SK-N-MC (cell line): ENCODE measurements around the gene DYNC1LI1.

Experiments
- DNase-seq: peaks from one replicate; pipeline ENCODE4 v3.0.0-alpha.2; 2011; ENCODE audit warnings: low read depth, low spot score
- H3K27ac ChIP-seq: fragments of 200-600 bp; sonication (generic); 2 replicates; pipeline ENCODE4 v1.5.1; 2016; ENCODE audit warnings: mixed run types
- H3K36me3 ChIP-seq: fragments of 200-600 bp; sonication (generic); 2 replicates; pipeline ENCODE4 v1.6.1; 2017; ENCODE audit warnings: antibody characterized with exemption, low read length, mixed read lengths; ENCODE audit not compliant: insufficient read depth
- H3K4me3 ChIP-seq: fragments of 200-600 bp; sonication (generic); 2 replicates; pipeline ENCODE4 v1.5.1; 2016
- H3K9ac ChIP-seq: fragments of 200-600 bp; sonication (generic); 2 replicates; pipeline ENCODE4 v1.8.0; 2017; ENCODE audit warnings: mixed run types, mixed read lengths; ENCODE audit not compliant: insufficient read length
- H3K9me3 ChIP-seq: fragments of 200-600 bp; sonication (generic); 2 replicates; pipeline ENCODE4 v1.6.1; 2017; ENCODE audit warnings: low read depth, mild to moderate bottlenecking, antibody characterized with exemption, low read length, moderate library complexity, mixed read lengths
- EZH2 ChIP-seq: fragments of 200-600 bp; sonication (generic); IDR thresholded peaks from one replicate; pipeline ENCODE4 v1.6.1; 2017; ENCODE audit warnings: antibody characterized with exemption
- FOXP2 ChIP-seq: optimal IDR thresholded peaks from 2 replicates; pipeline ENCODE3; 2011; ENCODE audit warnings: mild to moderate bottlenecking, moderate library complexity; ENCODE audit not compliant: insufficient read depth; ENCODE audit errors: extremely low read length, control extremely low read depth
- POLR2AphosphoS5 ChIP-seq: IDR thresholded peaks from 2 replicates; pipeline ENCODE4 v1.6.1; 2012; ENCODE audit warnings: mild to moderate bottlenecking, low read depth, low read length, borderline replicate concordance

The DYNC1LI1 gene

DNA sequence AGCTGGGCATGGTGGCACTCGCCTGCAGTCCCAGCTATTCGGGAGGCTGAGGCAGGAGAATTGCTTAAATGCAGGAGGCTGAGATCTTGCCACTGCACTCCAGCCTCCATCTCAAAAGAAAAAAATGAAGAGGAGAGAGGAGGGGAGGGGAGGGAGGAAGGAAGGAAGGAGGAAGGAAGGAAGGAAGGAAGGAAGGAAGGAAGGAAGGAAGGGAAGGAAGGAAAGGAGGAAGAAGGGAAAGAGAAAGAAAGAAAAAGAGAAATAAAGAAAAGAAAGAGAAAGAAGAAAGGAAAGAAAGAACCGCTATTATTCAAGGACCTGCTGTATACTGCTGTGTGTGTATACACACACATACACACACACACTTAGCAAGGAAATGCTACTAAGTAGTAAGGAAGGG is 35.6 kb upstream of the DYNC1LI1 start:
- no peaks in the 10 kb centered on the region for H3K9me3 ChIP-seq
- TF ChIP-seq EZH2 (no peak), POLR2AphosphoS5 (no peak), FOXP2 (no peak)
- no peaks in the 10 kb centered on the region for H3K36me3 ChIP-seq
- no peak for DNase-seq
- H3K27ac ChIP-seq = no peak overlapping the region
- no peak overlapping the region for H3K9ac ChIP-seq
- no peak overlapping the region for H3K4me3 ChIP-seq

DNA sequence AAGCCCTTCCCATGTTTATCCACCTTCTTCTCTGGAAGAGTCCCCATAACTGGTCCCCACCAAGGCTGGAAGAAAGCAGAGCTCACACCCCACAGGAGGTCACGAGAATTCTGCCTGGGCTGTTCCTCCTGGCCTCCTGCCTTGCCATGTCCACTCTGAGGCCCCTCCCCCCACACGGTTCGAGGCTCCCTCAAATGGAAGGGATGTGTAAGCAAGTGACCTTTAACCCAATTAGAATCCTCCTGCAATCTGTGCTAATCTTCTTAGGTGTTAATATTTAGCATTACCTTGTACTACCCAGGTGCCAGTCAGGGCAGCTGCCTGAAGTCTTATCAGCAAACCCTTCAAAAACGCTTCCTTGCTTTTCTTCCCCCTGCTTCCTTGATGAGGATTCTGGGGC is 32.4 kb upstream of the DYNC1LI1 start:
- Histone ChIP-seq H3K27ac (no peak overlapping the region), H3K9ac (no peak overlapping the region), H3K9me3 (no peaks in the 10 kb centered on the region), H3K36me3 (no peaks in the 10 kb centered on the region), H3K4me3 (no peak overlapping the region)
- no peak for TF ChIP-seq EZH2
- TF ChIP-seq POLR2AphosphoS5 = no peak
- TF ChIP-seq FOXP2 = no peak
- no peak for DNase-seq

DNA sequence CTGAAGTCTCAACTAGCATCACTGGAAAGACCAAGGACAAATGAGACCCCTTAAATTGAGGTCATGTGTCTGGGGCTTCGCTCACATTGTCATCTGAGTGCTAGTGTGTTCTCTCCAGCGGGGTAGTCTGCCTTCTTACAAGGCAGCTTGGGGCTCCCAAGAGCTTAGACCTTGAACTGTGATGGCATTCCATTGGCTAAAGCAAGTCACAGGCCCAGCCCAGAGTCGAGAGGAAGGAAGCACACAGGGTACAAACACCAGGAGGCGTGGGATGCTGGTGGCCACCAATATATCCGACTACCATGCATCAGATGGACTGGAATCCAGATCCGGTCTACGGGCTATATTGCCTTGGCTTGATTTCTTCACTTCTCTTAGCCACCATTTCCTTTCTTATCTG is 31.5 kb upstream of the DYNC1LI1 start:
- no peak overlapping the region for H3K27ac ChIP-seq
- no peaks in the 10 kb centered on the region for H3K9me3 ChIP-seq
- no peak for DNase-seq
- H3K36me3 ChIP-seq = no peaks in the 10 kb centered on the region
- H3K4me3 ChIP-seq = no peak overlapping the region
- no peak overlapping the region for H3K9ac ChIP-seq
- no peak for TF ChIP-seq EZH2
- TF ChIP-seq POLR2AphosphoS5 = no peak
- no peak for TF ChIP-seq FOXP2

DNA sequence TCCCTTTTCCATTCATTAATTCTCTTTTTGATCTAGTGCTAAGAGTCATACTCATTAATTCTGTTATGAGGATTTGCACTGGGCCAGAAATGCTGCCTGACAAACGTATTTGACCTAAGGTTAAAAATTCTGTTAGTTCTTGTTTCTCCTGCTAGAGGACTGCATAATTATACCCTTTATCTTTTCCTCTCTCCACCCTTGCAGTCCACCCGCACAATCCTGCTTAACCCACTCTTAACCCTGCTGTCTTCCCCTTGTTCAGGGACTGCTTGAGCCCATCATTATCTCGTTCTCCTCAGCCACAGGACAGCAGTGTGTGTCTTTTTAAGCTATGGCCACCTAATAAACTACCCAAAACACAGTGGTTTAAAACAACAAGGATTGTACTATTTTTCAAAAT is 31.1 kb upstream of the DYNC1LI1 start:
- H3K4me3 ChIP-seq = no peak overlapping the region
- no peak for TF ChIP-seq EZH2
- no peak for TF ChIP-seq POLR2AphosphoS5
- no peak for TF ChIP-seq FOXP2
- no peak for DNase-seq
- no peaks in the 10 kb centered on the region for H3K36me3 ChIP-seq
- no peaks in the 10 kb centered on the region for H3K9me3 ChIP-seq
- no peak overlapping the region for H3K27ac ChIP-seq
- H3K9ac ChIP-seq = no peak overlapping the region

DNA sequence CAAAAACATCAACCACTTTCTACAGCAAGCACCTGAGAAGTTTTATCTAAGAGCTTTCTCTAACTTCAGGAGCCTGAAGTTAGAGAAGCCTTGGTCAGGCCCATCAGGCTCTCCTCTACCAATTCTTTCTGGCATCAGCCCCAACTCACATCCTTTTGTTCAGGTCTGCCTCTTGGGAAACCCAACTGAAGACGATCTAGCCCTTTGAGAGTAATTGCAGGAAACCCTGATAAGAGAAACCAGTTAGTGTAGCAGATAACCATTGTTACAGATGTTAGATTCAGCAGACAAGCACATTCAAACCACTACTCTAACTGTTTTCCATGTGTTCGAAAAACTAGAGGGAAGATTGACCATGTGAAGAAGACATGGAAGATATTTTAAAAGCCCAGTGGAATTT is 27.0 kb upstream of the DYNC1LI1 start:
- DNase-seq = no peak
- H3K27ac ChIP-seq = no peak overlapping the region
- no peak overlapping the region for H3K9ac ChIP-seq
- H3K4me3 ChIP-seq = no peak overlapping the region
- TF ChIP-seq FOXP2 = no peak
- TF ChIP-seq POLR2AphosphoS5 = no peak
- TF ChIP-seq EZH2 = no peak
- H3K9me3 ChIP-seq = no peaks in the 10 kb centered on the region
- no peaks in the 10 kb centered on the region for H3K36me3 ChIP-seq

DNA sequence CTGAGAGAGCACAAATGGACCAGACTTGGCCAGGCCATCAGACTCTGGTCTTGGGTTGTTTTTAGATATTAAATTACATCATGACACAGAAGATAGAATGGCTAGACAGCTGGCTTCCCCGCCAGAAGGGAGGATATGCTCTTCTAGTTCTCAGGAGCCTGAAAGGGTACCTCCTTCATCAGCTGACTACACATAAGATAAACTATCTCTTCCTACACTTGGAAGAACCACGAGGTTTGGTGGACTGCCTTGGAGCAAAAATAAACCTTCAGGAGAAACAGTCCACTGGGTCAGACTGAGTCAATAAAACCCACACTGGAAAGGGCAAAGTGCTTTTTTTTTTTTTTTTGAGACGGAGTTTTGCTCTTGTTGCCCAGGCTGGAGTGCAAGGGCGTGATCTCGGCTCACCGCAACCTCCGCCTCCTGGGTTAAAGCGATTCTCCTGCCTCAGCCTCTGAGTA is 26.3 kb upstream of the DYNC1LI1 start:
- Histone ChIP-seq H3K9ac (no peak overlapping the region), H3K27ac (no peak overlapping the region), H3K4me3 (no peak overlapping the region), H3K36me3 (no peaks in the 10 kb centered on the region), H3K9me3 (no peaks in the 10 kb centered on the region)
- no peak for DNase-seq
- no peak for TF ChIP-seq EZH2
- TF ChIP-seq POLR2AphosphoS5 = no peak
- TF ChIP-seq FOXP2 = no peak

DNA sequence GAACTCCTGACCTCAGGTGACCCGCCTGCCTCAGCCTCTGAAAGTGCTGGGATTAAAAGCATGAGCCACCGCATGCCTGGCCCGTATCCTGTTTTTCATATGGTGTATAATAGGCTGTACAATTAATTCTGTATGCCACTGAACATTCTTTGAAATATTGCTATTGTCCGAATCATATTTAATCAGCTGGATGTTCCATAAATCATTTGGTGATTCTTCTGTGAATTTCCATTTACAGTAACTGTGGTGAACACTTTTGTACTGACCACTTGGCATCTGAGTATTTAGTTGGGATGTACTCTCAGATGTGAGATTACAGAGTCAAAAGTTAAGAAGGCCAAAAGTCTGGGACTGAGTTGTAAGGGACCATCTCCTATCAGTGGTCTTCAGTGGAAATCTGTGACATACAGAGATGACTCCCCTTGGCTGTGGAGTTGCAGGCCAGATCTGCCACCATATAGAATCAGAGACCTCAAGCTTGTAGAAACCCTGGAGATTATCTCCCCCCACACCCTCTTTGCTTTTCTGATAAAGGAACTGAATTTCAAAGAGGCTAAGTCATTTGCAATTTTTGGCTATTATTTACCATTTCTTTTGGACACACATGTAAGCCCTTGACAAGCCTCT is 25.7 kb upstream of the DYNC1LI1 start:
- H3K36me3 ChIP-seq = no peaks in the 10 kb centered on the region
- H3K4me3 ChIP-seq = no peak overlapping the region
- no peaks in the 10 kb centered on the region for H3K9me3 ChIP-seq
- no peak for DNase-seq
- H3K9ac ChIP-seq = no peak overlapping the region
- H3K27ac ChIP-seq = no peak overlapping the region
- TF ChIP-seq FOXP2 (no peak), POLR2AphosphoS5 (no peak), EZH2 (no peak)

DNA sequence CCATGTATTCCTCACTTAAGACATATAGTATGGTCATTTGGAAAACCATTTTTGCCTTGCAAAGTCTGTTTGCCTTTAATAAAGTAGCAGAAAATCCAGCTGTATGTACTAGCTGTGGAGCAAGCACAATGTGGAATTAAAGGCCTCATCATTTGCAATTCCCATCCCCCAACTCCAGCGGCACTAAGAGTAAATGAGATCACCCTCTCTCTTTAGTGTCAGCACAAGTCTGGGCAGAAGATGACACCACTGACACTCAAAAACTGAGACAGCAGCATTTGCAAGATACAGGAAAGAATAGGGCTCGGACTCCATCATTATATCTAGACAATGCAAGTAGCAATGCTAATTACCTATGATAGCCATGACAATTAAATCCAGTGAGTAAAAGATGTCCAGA is 24.7 kb upstream of the DYNC1LI1 start:
- Histone ChIP-seq H3K4me3 (no peak overlapping the region), H3K36me3 (no peaks in the 10 kb centered on the region), H3K9ac (no peak overlapping the region), H3K27ac (no peak overlapping the region), H3K9me3 (no peaks in the 10 kb centered on the region)
- no peak for TF ChIP-seq FOXP2
- no peak for TF ChIP-seq POLR2AphosphoS5
- TF ChIP-seq EZH2 = no peak
- no peak for DNase-seq
